H1 (cell line): ENCODE results near the gene BBX. TPM values are rescaled to one million over a fixed set of nuclear protein-coding genes. Genes with fewer than 3 reads are reported as not detected.

Source experiments
- CTCF ChIA-PET: fragments of 300-600 bp; sonication (Branson Sonifier 250); formaldehyde crosslinking; loops from one replicate; lab custom pipeline; 2021; ENCODE audit not compliant: partially characterized antibody; lab: Charles Lee
- POLR2A ChIA-PET: fragments of 300-600 bp; sonication (Branson Sonifier 250); formaldehyde crosslinking; loops from one replicate; lab custom pipeline; 2021; ENCODE audit warnings: inconsistent platforms; ENCODE audit not compliant: partially characterized antibody; lab: Charles Lee
- DNase-seq, 2 experiments: peaks; one replicate each; pipeline versions ENCODE4 v3.0.0 to v3.0.0-alpha.2; 2010 to 2022; ENCODE audit warnings: low spot score in 2 of 2, low read depth in 1 of 2, mixed read lengths in 1 of 2
- FAIRE-seq: peaks from 2 replicates; lab custom pipeline; 2011; peaks lifted over from hg19 to GRCh38; lab: Jason Lieb, UNC
- H2AFZ ChIP-seq: 2 replicates; pipeline ENCODE4 v1.8.1; 2012; ENCODE audit warnings: low read length, inconsistent platforms
- H2AK5ac ChIP-seq: 2 replicates; pipeline ENCODE4 v1.6.1; 2013; ENCODE audit warnings: low read depth, low read length
- H2BK120ac ChIP-seq: replicated peaks from 2 replicates; pipeline ENCODE3; 2013; ENCODE audit warnings: low read depth, low read length, inconsistent platforms
- H2BK12ac ChIP-seq: 2 replicates; pipeline ENCODE4 v1.6.1; 2013; ENCODE audit warnings: low read depth, low read length
- H2BK15ac ChIP-seq: 2 replicates; pipeline ENCODE4 v1.6.1; 2013; ENCODE audit warnings: low read length
- H2BK20ac ChIP-seq: 2 replicates; pipeline ENCODE4 v1.6.1; 2013; ENCODE audit warnings: low read length
- H2BK5ac ChIP-seq: 2 replicates; pipeline ENCODE4 v1.6.1; 2013; ENCODE audit warnings: low read depth, low read length
- H3K14ac ChIP-seq: 2 replicates; pipeline ENCODE4 v1.6.1; 2013; ENCODE audit warnings: inconsistent platforms; ENCODE audit not compliant: insufficient read length
- H3K18ac ChIP-seq: 2 replicates; pipeline ENCODE4 v1.6.1; 2013; ENCODE audit warnings: low read length; ENCODE audit errors: extremely low read depth
- H3K23ac ChIP-seq: 2 replicates; pipeline ENCODE4 v1.6.1; 2013; ENCODE audit warnings: inconsistent platforms; ENCODE audit not compliant: insufficient read length
- H3K23me2 ChIP-seq: 2 replicates; pipeline ENCODE4 v1.6.1; 2013; ENCODE audit warnings: low read depth, low read length
- H3K27ac ChIP-seq: 2 replicates; pipeline ENCODE4 v1.6.1; 2011; ENCODE audit warnings: low read depth, low read length, inconsistent platforms
- H3K27me3 ChIP-seq, 4 experiments: replicated peaks in 1 of 4; 1 replicate in 1 of 4; 2 replicates in 3 of 4; pipeline versions ENCODE4 v1.6.1 to v1.8.1; 2011 to 2013; ENCODE audit warnings: low read length in 3 of 4, mild to moderate bottlenecking in 3 of 4, inconsistent platforms in 2 of 4, mixed read lengths in 2 of 4, moderate library complexity in 1 of 4; ENCODE audit not compliant: control insufficient read depth in 3 of 4, insufficient read depth in 3 of 4; ENCODE audit errors: extremely low read depth in 1 of 4
- H3K36me3 ChIP-seq, 4 experiments: 2 replicates each; pipeline versions ENCODE4 v1.6.1 to v1.8.1; 2011 to 2013; ENCODE audit warnings: mild to moderate bottlenecking in 4 of 4, low read length in 3 of 4, moderate library complexity in 2 of 4, control low read depth in 1 of 4, inconsistent platforms in 1 of 4; ENCODE audit not compliant: insufficient read depth in 4 of 4, control insufficient read depth in 2 of 4
- H3K4ac ChIP-seq: replicated peaks from 2 replicates; pipeline ENCODE3; 2013; ENCODE audit warnings: low read length, low read depth, mixed read lengths, inconsistent platforms; ENCODE audit not compliant: insufficient read length
- H3K4me1 ChIP-seq, 4 experiments: replicated peaks in 1 of 4; 1 replicate in 1 of 4; 2 replicates in 3 of 4; pipeline versions ENCODE4 v1.6.1 to v1.8.1; 2011 to 2013; ENCODE audit warnings: low read length in 3 of 4, inconsistent platforms in 2 of 4, mixed read lengths in 1 of 4; ENCODE audit not compliant: insufficient read depth in 4 of 4, control insufficient read depth in 3 of 4
- H3K4me2 ChIP-seq, 2 experiments: 2 replicates each; pipeline versions ENCODE4 v1.6.1 to v1.8.1; 2011 to 2013; ENCODE audit warnings: low read depth in 2 of 2, low read length in 2 of 2, control low read depth in 1 of 2, inconsistent platforms in 1 of 2, mild to moderate bottlenecking in 1 of 2; ENCODE audit not compliant: insufficient read depth in 1 of 2
- H3K4me3 ChIP-seq, 4 experiments: fragments of 200-600, 300-600 bp in 1 of 4; sonication (generic), shearing (Covaris generic), sonication (Bioruptor Twin) in 1 of 4; 2 replicates each; pipeline versions ENCODE4 v1.5.1 to v1.8.1; 2011 to 2016; ENCODE audit warnings: low read length in 4 of 4, low read depth in 3 of 4, control low read depth in 2 of 4, inconsistent platforms in 2 of 4, mild to moderate bottlenecking in 2 of 4, mixed read lengths in 1 of 4, moderate library complexity in 1 of 4; ENCODE audit not compliant: insufficient read depth in 2 of 4; ENCODE audit errors: extremely low read depth in 1 of 4
- H3K56ac ChIP-seq: replicated peaks from 2 replicates; pipeline ENCODE3; 2013; ENCODE audit warnings: low read depth, mild to moderate bottlenecking, mixed read lengths, low read length, inconsistent platforms; ENCODE audit not compliant: insufficient read length
- H3K79me1 ChIP-seq: 2 replicates; pipeline ENCODE4 v1.6.1; 2013; ENCODE audit warnings: low read depth, low read length, control low read depth
- H3K79me2 ChIP-seq, 2 experiments: 2 replicates each; pipeline versions ENCODE4 v1.6.1 to v1.8.1; 2012 to 2013; ENCODE audit warnings: low read length in 2 of 2, mild to moderate bottlenecking in 2 of 2, inconsistent platforms in 1 of 2; ENCODE audit not compliant: insufficient read depth in 2 of 2, control insufficient read depth in 1 of 2
- H3K9ac ChIP-seq, 4 experiments: replicated peaks in 1 of 4; 1 replicate in 1 of 4; 2 replicates in 3 of 4; pipeline versions ENCODE4 v1.6.1 to v1.8.1; 2011 to 2013; ENCODE audit warnings: low read depth in 3 of 4, low read length in 3 of 4, control low read depth in 2 of 4, mild to moderate bottlenecking in 2 of 4, moderate library complexity in 2 of 4, inconsistent platforms in 1 of 4; ENCODE audit errors: extremely low read depth in 1 of 4
- H3K9me3 ChIP-seq, 2 experiments: 2 replicates each; pipeline versions ENCODE4 v1.6.1 to v1.8.1; 2012 to 2013; ENCODE audit warnings: mild to moderate bottlenecking in 2 of 2, moderate library complexity in 2 of 2, control low read depth in 1 of 2, inconsistent platforms in 1 of 2, low read depth in 1 of 2, low read length in 1 of 2, mixed read lengths in 1 of 2; ENCODE audit not compliant: insufficient read depth in 2 of 2
- H4K20me1 ChIP-seq, 2 experiments: replicated peaks in 1 of 2; 2 replicates each; pipeline versions ENCODE3 to v1.8.1; 2011 to 2013; ENCODE audit warnings: inconsistent platforms in 2 of 2, low read length in 2 of 2, mild to moderate bottlenecking in 1 of 2; ENCODE audit not compliant: insufficient read depth in 2 of 2, control insufficient read depth in 1 of 2
- H4K5ac ChIP-seq: 2 replicates; pipeline ENCODE4 v1.6.1; 2013; ENCODE audit warnings: low read length, low read depth, mixed read lengths, inconsistent platforms; ENCODE audit not compliant: insufficient read length
- H4K8ac ChIP-seq: 2 replicates; pipeline ENCODE4 v1.8.0; 2013; ENCODE audit warnings: mild to moderate bottlenecking, moderate library complexity, low read length, inconsistent platforms; ENCODE audit not compliant: insufficient read depth; ENCODE audit errors: extremely low read depth
- H4K91ac ChIP-seq: replicated peaks from 2 replicates; pipeline ENCODE3; 2013; ENCODE audit warnings: low read length, mixed read lengths, inconsistent platforms; ENCODE audit not compliant: insufficient read length
- BCL11A ChIP-seq, 2 experiments: IDR thresholded peaks; one replicate each; pipeline ENCODE4 v1.6.1; 2011; ENCODE audit warnings: low read depth in 2 of 2, low read length in 2 of 2, mild to moderate bottlenecking in 2 of 2
- FOSL1 ChIP-seq: IDR thresholded peaks from 2 replicates; pipeline ENCODE4 v1.6.1; 2011; ENCODE audit warnings: mild to moderate bottlenecking, low read depth, low read length, moderate library complexity; ENCODE audit not compliant: insufficient read depth
- GTF2F1 ChIP-seq: IDR thresholded peaks from 2 replicates; pipeline ENCODE4 v1.6.1; 2012; ENCODE audit warnings: low read depth, low read length, improper control_type of control experiment, borderline replicate concordance
- HDAC6 ChIP-seq: IDR thresholded peaks from one replicate; pipeline ENCODE4 v1.7.1; 2012; ENCODE audit warnings: low read depth, mild to moderate bottlenecking, inconsistent platforms, low read length, moderate library complexity
- JUN ChIP-seq: IDR thresholded peaks from 2 replicates; pipeline ENCODE4 v1.6.1; 2011; ENCODE audit warnings: low read depth, mild to moderate bottlenecking, improper control_type of control experiment, low read length
- KDM1A ChIP-seq: fragments of 200-600, 300-600 bp; sonication (generic); IDR thresholded peaks from 2 replicates; pipeline ENCODE4 v1.7.1; 2016; ENCODE audit warnings: mild to moderate bottlenecking, low read length, borderline replicate concordance
- PHF8 ChIP-seq: fragments of 200-600 bp; sonication (generic); conservative IDR thresholded peaks from 2 replicates; pipeline ENCODE4 v1.7.1; 2012; ENCODE audit warnings: low read depth, mild to moderate bottlenecking, inconsistent platforms, low read length, moderate library complexity
- POLR2A ChIP-seq, 2 experiments: IDR thresholded peaks; 1 replicate in 1 of 2; 2 replicates in 1 of 2; pipeline ENCODE4 v1.6.1; 2011; ENCODE audit warnings: low read depth in 2 of 2, low read length in 2 of 2, mild to moderate bottlenecking in 2 of 2; ENCODE audit errors: control extremely low read depth in 1 of 2
- RXRA ChIP-seq: IDR thresholded peaks from 2 replicates; pipeline ENCODE4 v1.6.1; 2011; ENCODE audit warnings: low read depth, mild to moderate bottlenecking, low read length, moderate library complexity; ENCODE audit not compliant: insufficient read depth
- SP4 ChIP-seq: IDR thresholded peaks from 2 replicates; pipeline ENCODE4 v1.6.1; 2012; ENCODE audit warnings: low read length, inconsistent platforms
- SUZ12 ChIP-seq: fragments of 200-600 bp; sonication (generic); IDR thresholded peaks from 2 replicates; pipeline ENCODE4 v1.6.1; 2012; ENCODE audit warnings: mild to moderate bottlenecking, inconsistent platforms, low read length, moderate library complexity, mixed read lengths
- TAF1 ChIP-seq: IDR thresholded peaks from 2 replicates; pipeline ENCODE4 v1.6.1; 2011; ENCODE audit warnings: mild to moderate bottlenecking, low read depth, low read length
- ZNF274 ChIP-seq: IDR thresholded peaks from 2 replicates; pipeline ENCODE4 v1.7.0; 2012; ENCODE audit warnings: low read length, borderline replicate concordance; ENCODE audit errors: extremely low read depth
- WGBS, 2 experiments: shearing (Covaris generic) in 1 of 2; methylation state at CpG; one replicate each; pipeline versions ENCODE4 v1.1.6 to v1.1.7; 2013 to 2015; ENCODE audit warnings: low lambda C conversion rate in 2 of 2, mixed read lengths in 2 of 2, inconsistent platforms in 1 of 2, low coverage in 1 of 2, missing lambda C conversion rate in 1 of 2; ENCODE audit not compliant: insufficient replicate concordance in 2 of 2, insufficient coverage in 1 of 2, insufficient read length in 1 of 2; ENCODE audit errors: extremely low coverage in 1 of 2, missing lambda C conversion rate in 1 of 2; 5-methylcytosine and 5-hydroxymethylcytosine counted together
- polyA plus RNA-seq, 7 experiments: library from polyadenylated mRNA; depleted of rRNA in 3 of 7; stranded (reverse) in 5 of 7; unstranded in 2 of 7; fragments of >200 nt in 5 of 7; fragments of 200-250 nt in 2 of 7; gene quantifications; 1 replicate in 5 of 7; 2 replicates in 1 of 7; 4 replicates in 1 of 7; pipeline versions ENCODE4 v1.2.1 to v1.2.3, GENCODE V29; 2011 to 2013; ENCODE audit warnings: missing spikeins in 2 of 7, mixed read lengths in 2 of 7
- total RNA-seq: library from RNA; stranded (reverse); fragmentation: NEBNext Ultra II Directional; extraction: Animal tissue kit (Norgen Biotek cat#: 25700); gene quantifications from 2 replicates; pipeline ENCODE4 v1.2.1, GENCODE V29; 2021
- TF ChIP-seq, protein P1 (sequence below): IDR thresholded peaks from 2 replicates; pipeline ENCODE4 v1.6.1; 2011; ENCODE audit warnings: low read length, improper control_type of control experiment

BBX gene
- total and polyA plus RNA-seq, 2 of the 8 experiments (the other 6 are each of a cell fraction or from before 2014, with no cell fraction given): 11.0 to 42.5 TPM

DNA sequence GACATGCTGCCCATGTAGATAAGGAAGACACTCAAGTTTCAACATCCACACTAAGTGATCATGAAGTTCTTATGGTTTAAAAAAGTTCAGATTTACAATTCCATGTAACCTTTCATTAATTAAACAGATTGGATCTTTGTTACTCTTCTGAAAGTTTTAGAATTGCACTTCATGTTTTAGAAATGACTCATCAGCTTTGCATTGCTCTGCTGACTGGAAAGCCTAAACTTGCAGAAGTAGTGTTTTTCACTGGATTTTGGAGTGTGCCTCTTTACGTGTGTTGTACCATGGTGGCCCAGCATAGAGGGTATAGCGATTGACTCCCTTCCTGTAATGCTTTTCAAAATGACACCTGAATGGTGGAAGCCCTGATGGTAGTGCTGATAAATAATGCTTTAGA lies 157.9 kb downstream of the BBX start:
- no peak overlapping the region for H2BK12ac ChIP-seq
- H3K4ac ChIP-seq: no peak overlapping the region
- H3K27me3 ChIP-seq: no peaks in the 10 kb centered on the region
- H2AFZ ChIP-seq: no peak overlapping the region
- ChIA-PET CTCF (interaction anchor here (0.8 to 9.1 kb wide), 7 partner anchors 9 to 106 kb away, joined by 3 to 121 read pairs (median 4); no protein-coding TSS in a partner anchor), POLR2A (interaction anchor here (1.2 kb wide), 1 partner anchor 19 kb away, joined by 3 read pairs; no protein-coding TSS in a partner anchor)
- WGBS, 2 experiments: 94% methylated on average over 2 of the region's 2 CpGs; no CpG with 5 or more reads in 1 of the 2 experiments
- no peak overlapping the region for H2AK5ac ChIP-seq
- H3K79me2 ChIP-seq: peaks cover 0 to 2% of the 10 kb centered on the region in 2 experiments; a peak in 1 of 4 replicates
- H3K27ac ChIP-seq: no peak overlapping the region
- no peak overlapping the region for H3K14ac ChIP-seq
- no peak overlapping the region for H2BK120ac ChIP-seq
- H2BK15ac ChIP-seq: no peak overlapping the region
- H3K23ac ChIP-seq: no peak overlapping the region
- H3K4me3 ChIP-seq: no peak overlapping the region
- no peak for DNase-seq
- H3K9me3 ChIP-seq: no peaks in the 10 kb centered on the region
- no peak overlapping the region for H2BK5ac ChIP-seq
- no peak overlapping the region for H4K5ac ChIP-seq
- no peak overlapping the region for H3K18ac ChIP-seq
- H3K56ac ChIP-seq: no peak overlapping the region
- no peaks in the 10 kb centered on the region for H3K23me2 ChIP-seq
- H3K4me2 ChIP-seq: no peak overlapping the region
- H3K79me1 ChIP-seq: no peaks in the 10 kb centered on the region; the same call in 1 of the 2 replicates
- no peak overlapping the region for H4K91ac ChIP-seq
- no peak overlapping the region for H3K9ac ChIP-seq
- no peaks in the 10 kb centered on the region for H3K36me3 ChIP-seq
- H2BK20ac ChIP-seq: no peak overlapping the region
- peaks cover 0 to 2% of the 10 kb centered on the region in 2 experiments for H4K20me1 ChIP-seq
- FAIRE-seq: no peak
- no peak overlapping the region for H4K8ac ChIP-seq
- 0 out of 7 replicates have a peak, but pooled peaks cover 0 to 2% (median 0%) of the 10 kb centered on the region in 4 experiments for H3K4me1 ChIP-seq
- no peak for TF ChIP-seq JUN
- TF ChIP-seq SP4: no peak
- TF ChIP-seq, protein P1, sequence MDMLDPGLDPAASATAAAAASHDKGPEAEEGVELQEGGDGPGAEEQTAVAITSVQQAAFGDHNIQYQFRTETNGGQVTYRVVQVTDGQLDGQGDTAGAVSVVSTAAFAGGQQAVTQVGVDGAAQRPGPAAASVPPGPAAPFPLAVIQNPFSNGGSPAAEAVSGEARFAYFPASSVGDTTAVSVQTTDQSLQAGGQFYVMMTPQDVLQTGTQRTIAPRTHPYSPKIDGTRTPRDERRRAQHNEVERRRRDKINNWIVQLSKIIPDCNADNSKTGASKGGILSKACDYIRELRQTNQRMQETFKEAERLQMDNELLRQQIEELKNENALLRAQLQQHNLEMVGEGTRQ: no peak
- no peak for TF ChIP-seq KDM1A
- no peak for TF ChIP-seq GTF2F1
- no peak for TF ChIP-seq POLR2A (IDR thresholded peaks at IDR 0.05; ENCODE audit: control extremely low read depth in 1 of 2, low read depth in 2 of 2, low read length in 2 of 2)
- no peak for TF ChIP-seq RXRA
- no peak for TF ChIP-seq ZNF274
- TF ChIP-seq BCL11A (IDR thresholded peaks at IDR 0.05; ENCODE audit: low read depth in 2 of 2, low read length in 2 of 2): no peak
- no peak for TF ChIP-seq HDAC6
- no peak for TF ChIP-seq TAF1
- TF ChIP-seq PHF8: no peak
- TF ChIP-seq FOSL1: no peak
- no peak for TF ChIP-seq SUZ12
